Neutrophil (primary cell): ENCODE results near the gene RSBN1L.
A peak's percentile ranks its signal among the peaks of the same experiment; 100 is the strongest.

Experiments
- H3K27ac ChIP-seq: fragments of 200-600 bp; sonication (generic); 2 replicates; pipeline ENCODE4 v1.5.1; 2016; ENCODE audit warnings: mild to moderate bottlenecking, moderate library complexity
- H3K27me3 ChIP-seq: fragments of 200-600 bp; sonication (generic); 2 replicates; pipeline ENCODE4 v1.6.0; 2016; ENCODE audit warnings: mild to moderate bottlenecking
- H3K36me3 ChIP-seq: fragments of 200-600 bp; sonication (generic); 2 replicates; pipeline ENCODE4 v1.5.1; 2017
- H3K4me1 ChIP-seq, 2 experiments: fragments of 200-600 bp in 1 of 2; sonication (generic) in 1 of 2; 1 replicate in 1 of 2; 2 replicates in 1 of 2; pipeline versions ENCODE4 v1.5.1 to v1.6.1; 2013 to 2016; ENCODE audit warnings: low read depth in 1 of 2, low read length in 1 of 2, mild to moderate bottlenecking in 1 of 2, moderate library complexity in 1 of 2; ENCODE audit not compliant: control insufficient read depth in 1 of 2, insufficient read depth in 1 of 2
- H3K4me3 ChIP-seq, 2 experiments: fragments of 200-600 bp in 1 of 2; sonication (generic) in 1 of 2; 1 replicate in 1 of 2; 2 replicates in 1 of 2; pipeline ENCODE4 v1.5.1; 2013 to 2016; ENCODE audit warnings: low read depth in 1 of 2, low read length in 1 of 2, mild to moderate bottlenecking in 1 of 2, moderate library complexity in 1 of 2
- H3K9me3 ChIP-seq: fragments of 200-600 bp; sonication (generic); 2 replicates; pipeline ENCODE4 v1.5.1; 2016
- CTCF ChIP-seq: fragments of 200-600 bp; sonication (generic); IDR thresholded peaks from 2 replicates; pipeline ENCODE4 v1.5.1; 2016; ENCODE audit warnings: antibody characterized with exemption

Gene RSBN1L

GRCh38 chr7:77662869-77663268 lies 33.4 kb upstream of the RSBN1L start:
- Histone ChIP-seq H3K36me3 (no peaks in the 10 kb centered on the region), H3K4me3 (no peak overlapping the region), H3K4me1 (peaks cover 29 to 35% of the 10 kb centered on the region in 2 experiments), H3K27ac (peak overlapping the region; percentile 72), H3K9me3 (no peaks in the 10 kb centered on the region), H3K27me3 (no peaks in the 10 kb centered on the region)
- no peak for TF ChIP-seq CTCF

GRCh38 chr7:77664715-77665114 lies 31.5 kb upstream of the RSBN1L start:
- peaks cover 8% of the 10 kb centered on the region for H3K36me3 ChIP-seq
- H3K4me1 ChIP-seq = peaks cover 18 to 25% of the 10 kb centered on the region in 2 experiments
- H3K27me3 ChIP-seq = no peaks in the 10 kb centered on the region
- no peak for TF ChIP-seq CTCF
- H3K27ac ChIP-seq = no peak overlapping the region
- H3K9me3 ChIP-seq = no peaks in the 10 kb centered on the region
- H3K4me3 ChIP-seq = no peak overlapping the region

GRCh38 chr7:77665161-77665560 lies 31.1 kb upstream of the RSBN1L start:
- H3K27me3 ChIP-seq = no peaks in the 10 kb centered on the region
- H3K27ac ChIP-seq = no peak overlapping the region

GRCh38 chr7:77667459-77668086 lies 28.7 kb upstream of the RSBN1L start:
- Histone ChIP-seq H3K4me1 (peaks cover 4 to 15% of the 10 kb centered on the region in 2 experiments), H3K9me3 (no peaks in the 10 kb centered on the region), H3K27me3 (no peaks in the 10 kb centered on the region), H3K27ac (no peak overlapping the region), H3K4me3 (no peak overlapping the region), H3K36me3 (peaks cover 8% of the 10 kb centered on the region)
- TF ChIP-seq CTCF = no peak

More at GRCh38 chr7:77665161-77665560, 31.1 kb upstream of the RSBN1L start:
- H3K4me3 ChIP-seq = no peak overlapping the region
- TF ChIP-seq CTCF = no peak
- H3K4me1 ChIP-seq = peaks cover 18 to 28% of the 10 kb centered on the region in 2 experiments
- peaks cover 8% of the 10 kb centered on the region for H3K36me3 ChIP-seq
- H3K9me3 ChIP-seq = no peaks in the 10 kb centered on the region

- TF ChIP-seq CTCF = no peak
- no peaks in the 10 kb centered on the region for H3K36me3 ChIP-seq
Observed at GRCh38 chr7:77674878-77675277, 21.4 kb upstream of the RSBN1L start.

More at GRCh38 chr7:77674878-77675277, 21.4 kb upstream of the RSBN1L start:
- Histone ChIP-seq H3K27me3 (no peaks in the 10 kb centered on the region), H3K27ac (no peak overlapping the region), H3K4me3 (no peak overlapping the region), H3K4me1 (peaks cover 0 to 8% of the 10 kb centered on the region in 2 experiments), H3K9me3 (no peaks in the 10 kb centered on the region)
